ENCODE measurements around the gene CERCAM. TPM values are rescaled to one million over a fixed set of nuclear protein-coding genes. Genes with fewer than 3 reads are reported as not detected.

Gene CERCAM
- polyA plus RNA-seq, 1 donor from 2014 or later, result 1.1 TPM

- H3K36me3 ChIP-seq (ENCODE audit: insufficient read depth, low read length), result no peaks in the 10 kb centered on the region
- no peaks in the 10 kb centered on the region for H3K9me2 ChIP-seq (ENCODE audit: insufficient read depth, low read length)
- H3K27ac ChIP-seq (ENCODE audit: low read length), result no peak overlapping the region
- H4K20me1 ChIP-seq (ENCODE audit: insufficient read depth), result no peaks in the 10 kb centered on the region
- no peaks in the 10 kb centered on the region for H3F3A ChIP-seq (ENCODE audit: insufficient read depth, low read length, poor library complexity, severe bottlenecking)
- H2AFZ ChIP-seq (ENCODE audit: low read depth, low read length), result no peak overlapping the region
- no peaks in the 10 kb centered on the region for H3K79me2 ChIP-seq (replicated peaks; ENCODE audit: insufficient read depth, low read length)
- no peak overlapping the region for H3K9ac ChIP-seq (ENCODE audit: low read length)
- H3K4me2 ChIP-seq (ENCODE audit: low read length), result no peak overlapping the region
- peaks cover 82% of the 10 kb centered on the region for H3K27me3 ChIP-seq (ENCODE audit: insufficient read depth, low read depth, low read length)
- H3K9me3 ChIP-seq (ENCODE audit: low read length), result no peaks in the 10 kb centered on the region
- TF ChIP-seq RAD21 (conservative IDR thresholded peaks at IDR 0.05) (no peak), TAF1 (IDR thresholded peaks at IDR 0.05; ENCODE audit: low read depth) (no peak), MXI1 (conservative IDR thresholded peaks at IDR 0.05; ENCODE audit: poor library complexity, severe bottlenecking) (no peak), EZH2 (IDR thresholded peaks at IDR 0.05; ENCODE audit: borderline replicate concordance, insufficient read depth, low read length, poor library complexity, severe bottlenecking) (no peak), EP300 (conservative IDR thresholded peaks at IDR 0.05; ENCODE audit: poor library complexity, severe bottlenecking) (no peak), CTCF (IDR thresholded peaks at IDR 0.05; ENCODE audit: poor library complexity, severe bottlenecking) (no peak), POLR2AphosphoS5 (IDR thresholded peaks at IDR 0.05) (no peak), REST (IDR thresholded peaks at IDR 0.05; ENCODE audit: borderline replicate concordance) (no peak), SMC3 (conservative IDR thresholded peaks at IDR 0.05; ENCODE audit: poor library complexity) (no peak)
- no peak overlapping the region for H3K4me3 ChIP-seq (ENCODE audit: low read length)
Measured at GRCh38 chr9:128394379-128395168, 26.1 kb upstream of the CERCAM start.

- Histone ChIP-seq H3K4me3 (ENCODE audit: low read length) (no peak overlapping the region), H3K9me3 (ENCODE audit: low read length) (no peaks in the 10 kb centered on the region), H4K20me1 (ENCODE audit: insufficient read depth) (no peaks in the 10 kb centered on the region), H3K9me2 (ENCODE audit: insufficient read depth, low read length) (no peaks in the 10 kb centered on the region), H3K27me3 (ENCODE audit: insufficient read depth, low read depth, low read length) (peaks cover 76% of the 10 kb centered on the region), H3K9ac (ENCODE audit: low read length) (no peak overlapping the region), H2AFZ (ENCODE audit: low read depth, low read length) (no peak overlapping the region), H3K27ac (ENCODE audit: low read length) (no peak overlapping the region), H3K36me3 (ENCODE audit: insufficient read depth, low read length) (no peaks in the 10 kb centered on the region), H3K79me2 (replicated peaks; ENCODE audit: insufficient read depth, low read length) (no peaks in the 10 kb centered on the region), H3F3A (ENCODE audit: insufficient read depth, low read length, poor library complexity, severe bottlenecking) (no peaks in the 10 kb centered on the region), H3K4me2 (ENCODE audit: low read length) (no peak overlapping the region)
- no peak for TF ChIP-seq EZH2 (IDR thresholded peaks at IDR 0.05; ENCODE audit: borderline replicate concordance, insufficient read depth, low read length, poor library complexity, severe bottlenecking)
- TF ChIP-seq CTCF (IDR thresholded peaks at IDR 0.05; ENCODE audit: poor library complexity, severe bottlenecking), result no peak
- TF ChIP-seq REST (IDR thresholded peaks at IDR 0.05; ENCODE audit: borderline replicate concordance), result no peak
- TF ChIP-seq EP300 (conservative IDR thresholded peaks at IDR 0.05; ENCODE audit: poor library complexity, severe bottlenecking), result no peak
- no peak for TF ChIP-seq MXI1 (conservative IDR thresholded peaks at IDR 0.05; ENCODE audit: poor library complexity, severe bottlenecking)
- no peak for TF ChIP-seq POLR2AphosphoS5 (IDR thresholded peaks at IDR 0.05)
- TF ChIP-seq RAD21 (conservative IDR thresholded peaks at IDR 0.05), result no peak
- TF ChIP-seq SMC3 (conservative IDR thresholded peaks at IDR 0.05; ENCODE audit: poor library complexity), result no peak
- TF ChIP-seq TAF1 (IDR thresholded peaks at IDR 0.05; ENCODE audit: low read depth), result no peak
Measured at GRCh38 chr9:128396970-128397613, 23.6 kb upstream of the CERCAM start.
